ENCODE results near the gene PHAX.
A peak's percentile ranks its signal among the peaks of the same experiment; 100 is the strongest.
"Not testable (repeated sequence)": the region's sequence is repeated elsewhere in the genome, so short reads cannot be mapped to it uniquely, and the experiment has no call there.

Gene PHAX, protein sequence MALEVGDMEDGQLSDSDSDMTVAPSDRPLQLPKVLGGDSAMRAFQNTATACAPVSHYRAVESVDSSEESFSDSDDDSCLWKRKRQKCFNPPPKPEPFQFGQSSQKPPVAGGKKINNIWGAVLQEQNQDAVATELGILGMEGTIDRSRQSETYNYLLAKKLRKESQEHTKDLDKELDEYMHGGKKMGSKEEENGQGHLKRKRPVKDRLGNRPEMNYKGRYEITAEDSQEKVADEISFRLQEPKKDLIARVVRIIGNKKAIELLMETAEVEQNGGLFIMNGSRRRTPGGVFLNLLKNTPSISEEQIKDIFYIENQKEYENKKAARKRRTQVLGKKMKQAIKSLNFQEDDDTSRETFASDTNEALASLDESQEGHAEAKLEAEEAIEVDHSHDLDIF

DNA sequence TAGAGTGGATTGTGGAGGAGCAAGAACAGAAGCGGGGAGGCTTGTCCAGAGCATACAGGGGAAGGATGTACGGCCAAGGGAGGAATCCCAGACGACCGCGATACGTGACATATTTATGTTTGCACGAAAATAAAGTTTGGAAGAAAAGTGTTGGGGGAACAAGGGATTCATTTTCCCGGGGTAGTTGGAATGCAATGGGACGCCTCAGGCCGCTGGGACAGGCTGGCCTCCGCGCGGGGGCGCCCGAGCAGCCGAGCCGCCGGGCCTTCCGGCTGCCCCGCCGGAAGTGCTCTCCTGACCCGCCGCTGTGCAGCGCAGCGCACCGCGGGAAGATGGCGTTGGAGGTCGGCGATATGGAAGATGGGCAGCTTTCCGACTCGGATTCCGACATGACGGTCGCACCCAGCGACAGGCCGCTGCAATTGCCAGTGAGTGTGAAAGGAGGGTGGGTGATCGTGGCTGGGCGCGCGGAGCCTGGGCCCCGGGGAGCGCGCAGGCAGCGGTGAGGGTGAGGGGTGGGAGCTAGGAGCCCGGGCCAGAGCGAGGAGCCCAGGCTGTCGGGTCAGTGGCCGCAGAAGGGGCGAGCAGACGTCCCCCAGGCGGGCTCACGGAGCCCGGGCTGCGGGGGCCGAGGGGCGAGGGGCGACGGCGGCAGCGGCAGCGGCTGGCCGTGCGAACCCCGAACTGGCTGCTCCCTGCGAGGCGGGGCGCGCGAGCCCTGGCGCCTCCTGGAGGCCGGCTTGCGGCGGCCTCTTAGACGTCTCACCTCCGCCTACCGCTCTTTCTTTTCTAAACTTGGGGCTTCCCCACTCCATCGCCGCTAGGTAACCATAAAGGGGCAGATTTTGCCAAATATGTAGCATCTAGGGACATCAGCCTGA, at the start of gene PHAX:
TSS of gene PHAX (plus strand) at position 317 of the 881 bp plus-strand sequence. CDS start at position 333, 16 bp downstream.
- DNase-seq: peak; percentile 48

DNA sequence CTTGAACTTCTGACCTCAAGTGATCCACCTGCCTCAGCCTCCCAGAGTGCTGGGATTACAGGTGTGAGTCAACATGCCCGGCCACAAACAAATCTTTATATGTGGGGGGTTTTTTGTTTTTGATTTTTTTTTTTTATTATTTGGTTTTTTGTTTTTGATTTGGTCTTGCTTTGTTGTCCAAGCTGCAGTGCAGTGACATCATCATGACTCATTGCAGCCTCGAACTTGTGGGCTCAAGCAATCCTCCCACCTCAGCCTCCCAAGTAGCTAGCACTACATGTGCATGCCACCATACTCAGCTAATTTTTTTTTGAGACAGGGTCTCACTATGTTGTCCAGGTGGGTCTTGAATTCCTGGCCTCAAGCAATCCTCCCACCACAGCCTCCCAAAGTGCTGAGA, 48.1 kb upstream of the PHAX start:
- no peak for DNase-seq

DNA sequence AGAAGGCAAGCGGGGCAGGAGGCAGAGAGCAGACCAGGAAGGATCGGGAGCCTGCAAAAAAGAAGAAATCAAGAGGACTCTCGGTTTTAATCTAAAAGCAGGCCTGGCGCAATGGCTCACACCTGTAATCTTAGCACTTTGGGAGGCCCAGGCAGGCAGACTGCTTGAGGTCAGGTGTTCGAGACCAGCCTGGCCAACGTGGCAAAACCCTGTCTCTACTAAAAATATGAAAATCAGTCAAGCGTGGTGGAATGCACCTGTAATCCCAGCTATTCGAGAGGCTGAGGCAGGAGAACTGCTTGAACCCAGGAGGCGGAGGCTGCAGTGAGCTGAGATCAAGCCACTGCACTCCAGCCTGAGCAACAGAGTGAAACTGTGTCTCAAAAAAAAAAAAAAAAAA, 45.6 kb upstream of the PHAX start:
- not testable (repeated sequence) for DNase-seq

DNA sequence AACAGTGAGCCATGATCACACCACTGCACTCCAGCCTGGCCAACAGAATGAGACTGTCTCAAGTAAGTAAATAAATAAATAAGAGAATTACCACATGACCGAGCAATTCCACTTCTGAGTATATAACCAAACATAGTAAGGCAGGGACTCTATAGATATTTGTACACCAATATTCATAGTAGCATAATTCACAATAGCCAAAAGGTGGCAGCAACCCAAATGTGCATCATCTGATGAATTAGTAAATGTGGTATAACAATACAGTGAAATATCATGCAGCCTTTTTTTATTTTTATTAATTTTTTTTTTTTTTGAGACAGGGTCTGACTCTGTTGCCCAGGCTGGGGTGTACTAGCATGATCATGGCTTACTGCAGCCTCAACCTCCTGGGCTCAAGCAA, 38.8 kb upstream of the PHAX start:
- DNase-seq: no peak

DNA sequence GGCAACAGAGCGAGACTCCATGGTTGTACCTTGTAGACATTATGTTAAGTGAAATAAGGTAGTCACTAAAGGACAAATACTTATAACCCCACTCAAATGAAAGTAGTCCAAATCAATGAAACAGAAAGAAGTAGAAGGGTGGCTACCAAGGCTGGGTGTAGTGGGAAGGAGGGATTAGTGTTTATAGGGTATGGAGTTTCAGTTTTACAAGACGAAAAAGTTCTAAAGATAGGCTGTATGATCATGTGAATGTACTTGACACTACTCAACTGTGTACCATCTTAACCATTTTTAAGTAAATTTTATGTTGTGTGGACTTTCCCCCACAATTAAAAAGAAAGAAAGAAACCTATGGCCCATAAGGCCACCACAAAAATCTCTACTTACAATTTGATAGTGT, 37.9 kb upstream of the PHAX start:
- no peak for DNase-seq

DNA sequence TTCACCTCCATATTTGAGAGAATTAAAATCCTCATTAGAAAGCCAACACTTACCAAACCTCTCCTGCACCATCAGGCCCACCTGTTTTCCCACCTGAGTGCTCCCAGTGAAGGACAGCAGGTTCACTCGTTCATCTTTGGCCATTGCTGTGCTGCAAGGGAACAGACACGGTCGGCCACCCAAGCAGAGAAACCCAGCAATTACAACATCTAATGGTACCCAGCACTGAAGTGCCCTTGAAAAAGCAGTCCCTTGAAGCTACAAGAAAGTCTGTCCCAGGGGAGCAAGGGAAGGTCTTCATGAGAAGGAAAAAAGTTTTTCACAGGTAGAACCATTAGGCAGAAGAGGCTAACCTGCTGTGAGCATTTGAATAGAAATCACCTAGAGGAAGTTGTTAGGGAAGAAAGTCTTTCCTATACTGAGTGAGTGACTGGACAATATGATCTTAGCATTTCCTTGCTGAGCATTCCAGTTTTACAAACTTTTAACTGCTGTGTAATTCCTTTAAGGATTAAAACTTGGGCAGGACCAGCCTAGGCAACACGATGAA, 32.5 kb upstream of the PHAX start:
- DNase-seq: no peak

DNA sequence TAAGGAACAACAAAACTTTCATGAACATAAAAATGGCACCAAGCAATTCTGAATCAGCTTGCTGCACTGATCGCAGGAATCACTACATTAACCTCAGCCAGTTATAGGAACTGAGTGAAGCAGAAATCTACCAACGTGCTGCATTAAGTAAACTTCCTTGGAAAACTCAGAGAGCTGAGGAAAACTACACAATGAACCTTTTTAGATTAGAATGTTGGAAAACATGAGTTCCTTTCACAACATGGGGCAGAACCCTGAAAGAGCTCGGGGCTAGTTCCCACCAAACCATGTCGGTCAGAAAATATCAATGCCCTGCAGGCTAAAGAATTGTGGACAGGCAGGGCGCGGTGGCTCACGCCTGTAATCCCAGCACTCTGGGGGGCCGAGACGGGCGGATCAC, 25.1 kb upstream of the PHAX start:
- DNase-seq: no peak

DNA sequence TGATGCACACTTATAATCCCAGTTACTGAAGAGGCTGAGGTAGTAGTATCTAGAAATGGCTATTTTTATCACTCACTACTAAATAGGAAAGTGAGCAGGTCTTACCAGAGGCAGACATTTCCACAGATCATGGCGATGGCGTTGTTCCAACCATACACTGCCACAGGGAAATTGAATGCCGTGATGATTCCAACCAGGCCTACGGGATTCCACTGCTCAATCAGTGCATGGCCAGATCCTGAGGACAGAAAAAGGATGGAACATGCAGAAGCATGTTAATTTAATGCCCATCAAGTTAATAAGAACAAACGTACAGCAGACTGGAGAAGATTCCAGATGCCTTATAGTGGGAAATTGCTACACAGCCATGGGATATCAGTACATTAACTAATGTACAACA, 23.8 kb upstream of the PHAX start:
- no peak for DNase-seq

DNA sequence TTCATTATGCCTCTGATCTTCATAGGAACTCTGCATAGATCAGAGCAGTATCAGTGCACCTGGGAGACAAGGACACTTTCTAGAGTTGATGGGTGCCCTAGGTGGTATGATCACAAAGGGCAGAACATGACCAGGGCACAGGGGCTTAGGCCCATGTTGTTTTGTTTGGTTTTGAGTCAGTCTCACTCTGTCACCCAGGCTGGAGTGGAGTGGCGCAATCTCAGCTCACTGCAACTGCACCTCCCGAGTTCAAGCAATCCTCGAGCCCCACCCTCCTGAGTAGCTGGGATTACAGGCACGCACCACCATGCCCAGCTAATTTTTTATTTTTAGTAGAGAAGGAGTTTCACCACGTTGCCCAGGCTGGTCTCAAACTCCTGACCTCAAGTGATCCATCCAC, 23.3 kb upstream of the PHAX start:
- no peak for DNase-seq

DNA sequence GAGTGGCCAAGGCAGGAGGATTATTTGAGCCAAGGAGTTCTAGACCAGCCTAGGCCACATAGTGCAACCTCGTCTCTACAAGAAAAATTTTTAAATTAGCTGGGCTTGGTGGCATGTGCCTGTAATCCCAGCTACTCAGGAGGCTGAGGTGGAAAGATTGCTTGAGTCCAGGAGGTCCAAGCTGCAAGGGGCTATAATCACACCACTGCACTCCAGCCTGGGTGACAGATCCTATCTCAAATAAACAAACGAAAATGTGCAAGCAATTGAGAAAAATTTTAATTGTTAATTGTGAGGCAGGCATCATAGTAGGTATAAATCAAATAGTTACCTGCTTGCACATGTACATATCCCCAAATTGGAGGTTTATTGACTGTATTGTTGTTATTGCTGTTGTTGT, 21.0 kb upstream of the PHAX start:
- DNase-seq: no peak

DNA sequence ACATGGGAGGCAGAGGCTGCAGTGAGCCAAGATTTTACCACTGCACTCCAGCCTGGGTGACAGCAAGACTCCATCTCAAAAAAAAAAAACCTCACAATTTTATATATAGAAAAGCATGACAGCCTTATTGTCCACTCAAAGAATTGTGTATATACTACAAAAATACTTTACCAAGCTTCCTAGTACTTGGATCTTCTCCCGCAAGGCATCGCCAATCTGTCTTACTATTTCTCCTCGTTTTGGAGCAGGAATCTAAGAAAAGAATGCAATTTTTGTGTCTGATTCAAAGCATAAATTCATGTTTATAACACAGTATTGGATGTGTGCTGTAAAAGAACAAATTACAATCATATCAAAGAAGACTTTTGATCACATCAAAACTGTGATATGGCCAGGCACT, 17.0 kb upstream of the PHAX start:
- DNase-seq: no peak

DNA sequence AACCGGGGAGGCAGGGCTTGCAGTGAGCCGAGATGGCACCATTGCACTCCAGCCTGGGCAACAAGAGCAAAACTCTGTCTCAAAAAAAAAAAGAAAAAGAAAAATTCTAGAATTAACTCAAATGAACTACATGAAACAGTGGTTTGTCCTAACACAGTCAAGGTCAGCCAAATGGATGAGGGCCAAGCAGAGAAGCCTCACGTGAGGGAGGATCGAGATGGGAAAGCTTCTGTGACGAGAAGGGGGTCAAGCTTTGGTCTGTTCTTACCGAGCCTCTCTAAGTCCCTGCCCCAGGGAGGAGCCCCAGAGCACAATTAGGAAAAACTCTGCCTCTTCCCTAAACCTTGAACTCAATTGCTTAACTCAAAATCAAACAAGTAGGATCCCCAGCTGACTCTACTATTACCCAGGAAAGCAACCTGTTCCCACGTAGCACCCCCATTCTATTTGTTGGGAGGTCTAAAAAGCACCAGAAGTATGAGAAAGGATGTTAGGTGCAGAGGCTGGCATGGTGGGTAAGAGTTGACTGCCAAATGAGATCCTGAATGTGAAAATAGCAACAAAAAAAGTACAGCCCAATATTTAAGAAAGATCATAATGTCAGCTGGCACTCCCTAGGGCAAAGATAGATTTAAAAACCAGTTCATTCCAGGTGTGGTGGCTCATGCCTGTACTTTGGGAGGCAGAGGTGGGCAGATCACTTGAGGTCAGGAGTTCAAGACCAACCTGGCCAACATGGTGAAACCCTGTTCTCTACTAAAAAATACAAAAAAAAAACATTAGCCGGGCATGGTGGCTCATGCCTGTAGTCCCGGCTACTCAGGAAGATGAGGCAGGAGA, 13.0 kb upstream of the PHAX start:
- DNase-seq: no peak

DNA sequence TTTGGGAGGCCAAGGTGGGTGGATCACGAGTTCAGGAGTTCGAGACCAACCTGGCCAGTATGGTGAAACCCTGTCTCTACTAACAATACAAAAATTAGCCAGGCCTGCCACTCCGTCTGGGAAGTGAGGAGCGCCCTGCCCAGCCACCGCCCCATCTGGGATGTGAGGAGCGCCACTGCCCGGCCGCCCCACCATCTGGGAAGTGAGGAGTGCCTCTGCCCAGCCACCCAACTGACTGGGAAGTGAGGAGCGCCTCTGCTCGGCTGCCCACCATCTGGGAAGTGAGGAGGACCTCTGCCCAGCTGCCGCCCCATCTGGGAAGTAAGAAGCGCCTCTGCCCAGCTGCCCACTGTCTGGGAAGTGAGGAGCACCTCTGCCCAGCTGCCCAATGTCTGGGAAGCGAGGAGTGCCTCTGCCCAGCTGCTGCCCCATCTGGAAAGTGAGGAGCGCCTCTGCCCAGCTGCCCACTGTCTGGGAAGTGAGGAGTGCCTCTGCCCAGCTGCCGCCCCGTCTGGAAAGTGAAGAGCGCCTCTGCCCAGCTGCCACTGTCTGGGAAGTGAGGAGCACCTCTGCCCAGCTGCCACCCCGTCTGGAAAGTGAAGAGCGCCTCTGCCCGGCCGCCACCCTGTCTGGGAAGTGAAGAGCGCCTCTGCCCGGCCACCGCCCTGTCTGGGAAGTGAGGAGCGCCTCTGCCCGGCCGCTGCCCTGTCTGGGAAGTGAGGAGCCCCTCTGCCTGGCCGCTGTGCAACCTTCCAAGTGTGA, 11.0 kb upstream of the PHAX start:
- DNase-seq: no peak

DNA sequence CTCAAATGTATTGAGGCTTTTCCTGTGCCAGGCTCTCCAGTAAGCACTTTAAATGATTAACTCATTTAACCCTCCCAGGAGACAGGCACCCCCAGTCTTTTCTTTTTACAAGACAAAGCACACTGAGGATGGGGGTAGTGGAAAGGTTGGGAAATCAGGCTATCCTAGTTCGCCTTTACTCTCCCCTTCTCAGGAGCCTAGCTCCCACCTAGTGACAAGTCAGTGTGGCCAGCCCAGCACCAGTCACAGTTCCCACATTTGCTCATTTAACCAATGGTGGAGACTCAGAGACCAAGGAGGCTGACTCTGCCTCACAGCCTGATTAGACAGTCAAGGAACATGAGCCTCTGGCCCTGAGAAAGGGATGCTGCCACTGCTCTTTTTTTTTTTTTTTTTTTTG, 9.2 kb upstream of the PHAX start:
- no peak for DNase-seq

DNA sequence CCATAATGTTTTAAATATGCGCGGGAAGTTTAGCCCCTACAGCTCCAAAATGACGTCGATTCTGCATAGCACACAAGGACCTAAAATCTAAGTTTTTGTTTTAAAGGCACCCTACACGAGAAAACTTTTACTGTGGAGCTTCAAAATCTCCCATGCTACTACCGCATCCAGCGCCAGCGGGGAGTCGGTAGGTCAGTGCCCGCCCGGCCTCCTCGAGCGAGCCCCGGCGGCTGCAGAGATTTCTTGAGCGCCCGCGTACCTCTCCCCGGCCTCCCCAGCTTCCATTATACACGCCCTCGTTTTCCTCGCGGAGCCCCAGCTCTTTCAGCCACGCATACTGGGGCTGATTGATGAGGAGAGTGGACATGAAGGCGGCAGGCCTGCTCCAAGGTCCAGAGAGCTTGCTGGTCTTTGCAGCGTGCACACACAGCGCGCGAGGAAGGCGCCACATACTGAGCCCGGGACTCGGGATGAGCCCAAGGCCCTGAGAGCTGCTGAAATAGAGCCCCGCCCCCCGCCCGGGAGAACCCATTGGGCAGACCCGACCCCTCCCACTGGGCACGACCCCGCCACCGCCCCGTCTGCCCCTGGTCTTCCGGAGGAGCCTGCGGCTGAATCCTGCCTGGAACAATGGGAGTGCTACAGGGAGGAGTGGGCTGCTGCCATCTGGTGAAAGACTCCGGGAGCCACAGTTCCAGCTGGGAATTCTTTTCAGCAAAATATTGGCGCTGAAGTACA, 5.8 kb upstream of the PHAX start, which contains the start of gene ALDH7A1:
TSS of gene ALDH7A1 (minus strand) at position 472 of the 738 bp plus-strand sequence. CDS start at position 451, 21 bp downstream.
- peak; percentile 75 for DNase-seq

DNA sequence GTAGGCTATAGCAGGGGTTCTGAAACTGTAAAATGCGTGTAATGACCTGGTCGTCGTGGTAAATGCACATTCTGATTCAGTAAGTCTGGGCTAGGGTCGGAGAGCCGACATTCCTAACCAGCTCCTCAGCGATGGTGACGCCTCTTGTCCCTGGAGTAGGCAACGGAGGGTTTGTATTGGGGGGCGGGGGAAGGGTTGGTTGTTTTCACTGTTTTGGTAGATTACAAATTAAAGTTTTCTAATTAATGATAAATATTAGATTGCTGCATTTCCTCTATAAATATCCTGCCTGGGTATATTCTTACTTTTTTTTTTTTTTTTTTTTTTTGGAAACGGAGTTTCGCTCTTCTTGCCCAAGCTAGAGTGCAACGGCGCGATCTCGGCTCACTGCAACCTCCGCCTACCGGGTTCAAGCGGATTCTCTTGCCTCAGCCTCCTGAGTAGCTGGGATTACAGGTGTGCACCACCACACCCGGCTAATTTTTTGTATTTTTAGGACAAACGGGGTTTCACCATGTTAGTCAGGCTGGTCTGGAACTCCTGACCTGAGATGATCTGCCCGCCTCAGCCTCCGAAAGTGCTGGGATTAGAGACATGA, 5.2 kb upstream of the PHAX start:
- no peak for DNase-seq

DNA sequence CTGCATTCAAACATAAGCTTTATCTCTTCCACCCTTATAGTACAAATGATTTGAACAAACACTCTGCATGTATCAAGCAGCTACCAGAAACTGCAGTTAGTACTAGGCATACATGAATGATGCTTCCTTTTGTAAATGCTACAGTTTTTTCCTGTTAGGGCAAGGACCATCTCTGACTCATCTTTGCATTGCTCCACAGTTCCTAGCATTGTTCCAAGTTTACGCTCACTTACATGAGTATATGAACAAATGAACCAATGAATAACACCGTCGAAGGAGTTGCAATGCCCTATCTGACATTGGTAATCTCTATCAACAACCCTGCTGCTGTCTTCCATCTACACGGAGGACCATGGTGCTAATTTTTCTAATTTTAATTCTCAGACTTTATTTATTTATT, 3.6 kb upstream of the PHAX start:
- no peak for DNase-seq

DNA sequence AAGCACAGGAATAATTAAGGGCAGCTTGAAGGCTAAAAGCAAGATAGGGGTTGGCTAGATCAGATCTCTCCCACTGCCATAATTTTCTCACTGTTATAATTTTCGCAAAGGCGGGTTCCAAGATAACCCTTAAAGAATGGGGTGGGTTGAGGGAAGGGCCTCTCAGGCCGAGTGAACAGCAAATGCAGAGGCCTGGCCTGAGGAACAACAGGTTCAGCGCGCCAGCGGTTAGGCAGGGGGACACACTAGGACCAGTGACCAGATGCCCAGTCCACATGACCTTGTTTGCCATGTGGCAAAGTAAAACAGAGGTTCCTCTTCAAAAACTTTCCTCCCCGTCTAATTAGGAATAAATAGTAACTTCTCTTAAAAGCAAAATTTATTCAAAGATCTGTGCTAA, 1.2 kb upstream of the PHAX start:
- no peak for DNase-seq

DNA sequence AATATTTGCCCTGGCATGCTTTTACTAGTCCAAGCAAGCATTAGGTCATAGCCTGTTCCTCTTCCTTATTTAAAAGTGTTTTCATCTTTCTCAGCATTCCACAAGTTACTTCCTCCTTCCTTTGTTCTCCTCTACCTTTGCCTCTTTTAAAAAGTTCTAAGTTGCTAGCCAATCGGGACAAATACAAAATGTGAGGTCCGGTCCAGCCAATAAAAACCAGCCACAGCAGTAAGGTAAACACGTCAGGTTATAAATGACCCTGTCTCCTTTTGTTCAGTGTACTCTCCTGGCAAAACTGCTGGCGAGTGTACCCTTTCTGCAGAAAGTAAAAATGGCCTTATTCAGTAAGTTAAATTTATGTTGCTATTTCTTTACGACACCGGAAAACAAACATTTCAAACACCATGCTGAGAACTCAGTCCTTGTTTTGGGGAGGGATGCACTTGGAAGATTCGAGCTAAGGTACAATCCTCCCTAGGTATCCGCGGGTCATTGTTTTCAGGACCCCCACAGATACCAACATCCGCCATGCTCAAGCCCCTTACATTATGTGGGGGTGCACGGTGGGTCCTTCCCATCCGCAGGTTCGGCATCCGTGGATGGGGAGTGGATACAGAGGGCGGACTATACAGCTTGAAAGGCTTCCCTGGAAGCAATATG, 646 bp upstream of the PHAX start:
- not testable (repeated sequence) for DNase-seq

DNA sequence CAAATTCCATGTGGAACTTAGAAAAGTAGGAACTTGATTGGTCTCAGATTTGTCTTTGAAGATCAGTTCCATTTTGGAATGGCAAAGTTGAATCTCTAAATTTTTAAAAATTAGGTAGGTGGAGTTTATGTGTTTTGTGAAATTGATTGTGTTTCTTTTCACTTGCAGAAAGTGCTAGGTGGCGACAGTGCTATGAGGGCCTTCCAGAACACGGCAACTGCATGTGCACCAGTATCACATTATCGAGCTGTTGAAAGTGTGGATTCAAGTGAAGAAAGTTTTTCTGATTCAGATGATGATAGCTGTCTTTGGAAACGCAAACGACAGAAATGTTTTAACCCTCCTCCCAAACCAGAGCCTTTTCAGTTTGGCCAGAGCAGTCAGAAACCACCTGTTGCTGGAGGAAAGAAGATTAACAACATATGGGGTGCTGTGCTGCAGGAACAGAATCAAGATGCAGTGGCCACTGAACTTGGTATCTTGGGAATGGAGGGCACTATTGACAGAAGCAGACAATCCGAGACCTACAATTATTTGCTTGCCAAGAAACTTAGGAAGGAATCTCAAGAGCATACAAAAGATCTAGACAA, 2.8 kb downstream of the PHAX start:
- no peak for DNase-seq
